ENCODE data around the gene GPC1.

Gene GPC1

DNA sequence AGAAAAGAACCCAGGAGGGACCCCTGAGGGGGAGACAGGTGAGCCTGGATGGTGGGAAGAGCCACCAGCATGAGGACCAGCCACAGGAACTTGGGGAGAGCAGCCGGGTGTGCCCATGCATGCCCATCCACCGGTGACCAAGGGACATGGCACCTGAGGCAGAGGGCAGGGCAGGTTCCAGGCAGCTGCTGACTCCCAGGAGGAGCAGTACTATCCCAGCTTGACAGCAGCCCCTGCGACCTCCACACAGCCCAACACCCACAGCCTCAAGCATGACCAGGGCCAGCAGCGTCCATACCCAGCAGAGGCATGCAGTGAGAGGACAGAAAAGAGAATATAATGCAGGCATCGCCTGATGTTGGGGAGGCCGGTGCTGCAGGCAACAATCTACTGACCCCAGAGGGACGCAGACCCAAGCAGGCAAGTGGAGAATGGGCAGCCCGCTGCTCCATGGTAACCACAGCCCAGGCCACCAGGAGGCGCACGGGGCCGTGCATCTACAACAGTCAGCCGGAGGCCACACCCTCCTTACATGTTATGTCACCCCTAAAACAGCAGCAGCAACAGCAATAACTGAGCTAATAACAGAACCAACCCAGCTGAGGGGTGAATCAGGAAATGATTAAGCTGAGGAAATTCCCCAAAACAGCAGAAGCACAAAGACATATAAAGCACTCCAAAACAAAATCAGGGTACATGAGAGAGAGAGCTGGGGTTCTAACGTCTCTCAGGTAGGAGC lies 78.3 kb downstream of the GPC1 start:
- no peak overlapping the region for H3K27ac ChIP-seq (ENCODE audit: extremely low read depth, low read depth, low read length)
- CTCF ChIA-PET: interaction anchor here (0.6 to 1.9 kb wide), 23 partner anchors 8 to 492 kb away, joined by 3 to 11 read pairs (median 3); partner anchors contain the start of gene CAPN10
- H3K4me1 ChIP-seq (ENCODE audit: control insufficient read depth, insufficient read depth, low read length): no peaks in the 10 kb centered on the region
- H3K4me3 ChIP-seq (ENCODE audit: low read depth, low read length): no peak overlapping the region
- POLR2A ChIA-PET: no interaction called here
- peaks cover 0 to 12% of the 10 kb centered on the region in 2 experiments; a peak in 1 of 3 replicates for H3K36me3 ChIP-seq (ENCODE audit: control insufficient read depth in 2 of 2, insufficient read depth in 1 of 2, low read length in 2 of 2)
- TF ChIP-seq ZNF654 (tag by site-specific recombination; IDR thresholded peaks at IDR 0.05; ENCODE audit: low read depth) (peak; percentile 31), YY2 (tag by site-specific recombination; IDR thresholded peaks at IDR 0.05) (no peak), CTCF (tag by site-specific recombination; IDR thresholded peaks at IDR 0.05) (peak; percentile 67), KLF9 (tag by site-specific recombination; IDR thresholded peaks at IDR 0.05; ENCODE audit: low read depth) (peak; percentile 60), KLF1 (tag by site-specific recombination; IDR thresholded peaks at IDR 0.05) (peak; percentile 34; the same call in 1 of the 2 replicates), PRDM1 (tag by site-specific recombination; IDR thresholded peaks at IDR 0.05) (no peak)
- no peaks in the 10 kb centered on the region for H3K9me3 ChIP-seq (ENCODE audit: control insufficient read depth, insufficient read depth, low read depth, low read length)

GRCh38 chr2:240514631-240515030 lies 79.2 kb downstream of the GPC1 start:
- CTCF ChIA-PET: interaction anchor here (0.6 to 1.9 kb wide), 18 partner anchors 7 to 337 kb away, joined by 3 to 11 read pairs (median 4); partner anchors contain the start of gene CAPN10
- POLR2A ChIA-PET: no interaction called here
- H3K4me1 ChIP-seq (ENCODE audit: control insufficient read depth, insufficient read depth, low read length): no peaks in the 10 kb centered on the region
- H3K9me3 ChIP-seq (ENCODE audit: control insufficient read depth, insufficient read depth, low read depth, low read length): no peaks in the 10 kb centered on the region
- no peak overlapping the region for H3K4me3 ChIP-seq (ENCODE audit: low read depth, low read length)
- no peak overlapping the region for H3K27ac ChIP-seq (ENCODE audit: extremely low read depth, low read depth, low read length)
- H3K36me3 ChIP-seq (ENCODE audit: control insufficient read depth in 2 of 2, insufficient read depth in 1 of 2, low read length in 2 of 2): peaks cover 0 to 12% of the 10 kb centered on the region in 2 experiments; a peak in 1 of 3 replicates
- TF ChIP-seq ZNF654 (tag by site-specific recombination; IDR thresholded peaks at IDR 0.05; ENCODE audit: low read depth): no peak
- TF ChIP-seq ZFP3 (tag by site-specific recombination; IDR thresholded peaks at IDR 0.05; ENCODE audit: low read depth): no peak
- TF ChIP-seq HOXC10 (CRISPR knock-in tag; IDR thresholded peaks at IDR 0.05): no peak
- TF ChIP-seq ZNF311 (tag by site-specific recombination; IDR thresholded peaks at IDR 0.05; ENCODE audit: borderline replicate concordance): no peak
- no peak for TF ChIP-seq ZNF837 (tag by site-specific recombination; IDR thresholded peaks at IDR 0.05)
- no peak for TF ChIP-seq ZNF16 (tag by site-specific recombination; IDR thresholded peaks at IDR 0.05; ENCODE audit: low read depth)
- TF ChIP-seq ZNF114 (tag by site-specific recombination; IDR thresholded peaks at IDR 0.05): no peak
- TF ChIP-seq, protein P1, sequence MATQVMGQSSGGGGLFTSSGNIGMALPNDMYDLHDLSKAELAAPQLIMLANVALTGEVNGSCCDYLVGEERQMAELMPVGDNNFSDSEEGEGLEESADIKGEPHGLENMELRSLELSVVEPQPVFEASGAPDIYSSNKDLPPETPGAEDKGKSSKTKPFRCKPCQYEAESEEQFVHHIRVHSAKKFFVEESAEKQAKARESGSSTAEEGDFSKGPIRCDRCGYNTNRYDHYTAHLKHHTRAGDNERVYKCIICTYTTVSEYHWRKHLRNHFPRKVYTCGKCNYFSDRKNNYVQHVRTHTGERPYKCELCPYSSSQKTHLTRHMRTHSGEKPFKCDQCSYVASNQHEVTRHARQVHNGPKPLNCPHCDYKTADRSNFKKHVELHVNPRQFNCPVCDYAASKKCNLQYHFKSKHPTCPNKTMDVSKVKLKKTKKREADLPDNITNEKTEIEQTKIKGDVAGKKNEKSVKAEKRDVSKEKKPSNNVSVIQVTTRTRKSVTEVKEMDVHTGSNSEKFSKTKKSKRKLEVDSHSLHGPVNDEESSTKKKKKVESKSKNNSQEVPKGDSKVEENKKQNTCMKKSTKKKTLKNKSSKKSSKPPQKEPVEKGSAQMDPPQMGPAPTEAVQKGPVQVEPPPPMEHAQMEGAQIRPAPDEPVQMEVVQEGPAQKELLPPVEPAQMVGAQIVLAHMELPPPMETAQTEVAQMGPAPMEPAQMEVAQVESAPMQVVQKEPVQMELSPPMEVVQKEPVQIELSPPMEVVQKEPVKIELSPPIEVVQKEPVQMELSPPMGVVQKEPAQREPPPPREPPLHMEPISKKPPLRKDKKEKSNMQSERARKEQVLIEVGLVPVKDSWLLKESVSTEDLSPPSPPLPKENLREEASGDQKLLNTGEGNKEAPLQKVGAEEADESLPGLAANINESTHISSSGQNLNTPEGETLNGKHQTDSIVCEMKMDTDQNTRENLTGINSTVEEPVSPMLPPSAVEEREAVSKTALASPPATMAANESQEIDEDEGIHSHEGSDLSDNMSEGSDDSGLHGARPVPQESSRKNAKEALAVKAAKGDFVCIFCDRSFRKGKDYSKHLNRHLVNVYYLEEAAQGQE (tag by site-specific recombination; IDR thresholded peaks at IDR 0.05): no peak
- TF ChIP-seq TCF7L2 (IDR thresholded peaks at IDR 0.05; ENCODE audit: borderline replicate concordance, low read depth, low read length): no peak
- no peak for TF ChIP-seq SP3 (tag by site-specific recombination; IDR thresholded peaks at IDR 0.05)
- no peak for TF ChIP-seq KLF7 (tag by site-specific recombination; IDR thresholded peaks at IDR 0.05; ENCODE audit: borderline replicate concordance)
- TF ChIP-seq ZNF473 (tag by site-specific recombination; IDR thresholded peaks at IDR 0.05): no peak
- TF ChIP-seq, protein P2, sequence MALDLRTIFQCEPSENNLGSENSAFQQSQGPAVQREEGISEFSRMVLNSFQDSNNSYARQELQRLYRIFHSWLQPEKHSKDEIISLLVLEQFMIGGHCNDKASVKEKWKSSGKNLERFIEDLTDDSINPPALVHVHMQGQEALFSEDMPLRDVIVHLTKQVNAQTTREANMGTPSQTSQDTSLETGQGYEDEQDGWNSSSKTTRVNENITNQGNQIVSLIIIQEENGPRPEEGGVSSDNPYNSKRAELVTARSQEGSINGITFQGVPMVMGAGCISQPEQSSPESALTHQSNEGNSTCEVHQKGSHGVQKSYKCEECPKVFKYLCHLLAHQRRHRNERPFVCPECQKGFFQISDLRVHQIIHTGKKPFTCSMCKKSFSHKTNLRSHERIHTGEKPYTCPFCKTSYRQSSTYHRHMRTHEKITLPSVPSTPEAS (tag by site-specific recombination; IDR thresholded peaks at IDR 0.05): no peak
- TF ChIP-seq, protein P3, sequence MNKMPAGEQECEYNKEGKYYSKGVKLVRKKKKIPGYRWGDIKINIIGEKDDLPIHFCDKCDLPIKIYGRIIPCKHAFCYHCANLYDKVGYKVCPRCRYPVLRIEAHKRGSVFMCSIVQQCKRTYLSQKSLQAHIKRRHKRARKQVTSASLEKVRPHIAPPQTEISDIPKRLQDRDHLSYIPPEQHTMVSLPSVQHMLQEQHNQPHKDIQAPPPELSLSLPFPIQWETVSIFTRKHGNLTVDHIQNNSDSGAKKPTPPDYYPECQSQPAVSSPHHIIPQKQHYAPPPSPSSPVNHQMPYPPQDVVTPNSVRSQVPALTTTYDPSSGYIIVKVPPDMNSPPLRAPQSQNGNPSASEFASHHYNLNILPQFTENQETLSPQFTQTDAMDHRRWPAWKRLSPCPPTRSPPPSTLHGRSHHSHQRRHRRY (tag by site-specific recombination; IDR thresholded peaks at IDR 0.05): no peak
- no peak for TF ChIP-seq GLI2 (tag by site-specific recombination; IDR thresholded peaks at IDR 0.05; ENCODE audit: borderline replicate concordance, low read depth)
- TF ChIP-seq ZNF555 (tag by site-specific recombination; conservative IDR thresholded peaks at IDR 0.05): no peak
- TF ChIP-seq ZFP37 (tag by site-specific recombination; IDR thresholded peaks at IDR 0.05): no peak
- no peak for TF ChIP-seq ZBTB1 (tag by site-specific recombination; IDR thresholded peaks at IDR 0.05)

Data from HEK293 (cell line).